IMR-90 (cell line): Measurements from ENCODE around the gene ABCG4. TPM values are rescaled to one million over a fixed set of nuclear protein-coding genes. Genes with fewer than 3 reads are reported as not detected.

Experiments
- ATAC-seq: fragments of 200-7000 bp; cut with Tn5 transposase; 2 replicates; pipeline ENCODE4 v1.9.1; 2020; ENCODE audit warnings: low read depth, mild to moderate bottlenecking, moderate library complexity
- BruUV-seq: library from RNA; stranded (reverse); fragments of 400-500 nt; replicated peaks from 2 replicates; lab custom pipeline; 2021; lab: Mats Ljungman, UMichigan
- CTCF ChIA-PET: fragments of 300-600 bp; formaldehyde crosslinking; extraction: SDS; loops from one replicate; lab custom pipeline; 2021; ENCODE audit warnings: antibody characterized with exemption; lab: Yijun Ruan, JAX
- POLR2A ChIA-PET: fragments of 300-600 bp; sonication (Branson Sonifier 250); formaldehyde crosslinking; loops from one replicate; lab custom pipeline; 2022; ENCODE audit warnings: antibody characterized with exemption; ENCODE audit not compliant: unreplicated experiment; lab: Charles Lee
- DNase-seq: peaks from one replicate; pipeline ENCODE4 v3.0.0; 2013
- H2AFZ ChIP-seq: replicated peaks from 2 replicates; pipeline ENCODE3; 2013; ENCODE audit warnings: low read length, mild to moderate bottlenecking; ENCODE audit not compliant: poor library complexity
- H2AK5ac ChIP-seq: 2 replicates; pipeline ENCODE4 v1.6.1; 2013; ENCODE audit warnings: low read depth, low read length, inconsistent platforms
- H2AK9ac ChIP-seq: replicated peaks from 2 replicates; pipeline ENCODE3; 2013; ENCODE audit warnings: mild to moderate bottlenecking, low read depth, low read length, moderate library complexity; ENCODE audit not compliant: poor library complexity
- H2BK120ac ChIP-seq: 2 replicates; pipeline ENCODE4 v1.6.1; 2013; ENCODE audit warnings: low read depth, low read length, inconsistent platforms
- H2BK15ac ChIP-seq: 3 replicates; pipeline ENCODE4 v1.6.1; 2013; ENCODE audit warnings: low read depth, low read length, inconsistent platforms
- H2BK20ac ChIP-seq: 2 replicates; pipeline ENCODE4 v1.6.1; 2013; ENCODE audit warnings: low read depth, mild to moderate bottlenecking, inconsistent platforms, low read length, moderate library complexity
- H2BK5ac ChIP-seq: 2 replicates; pipeline ENCODE4 v1.6.1; 2013; ENCODE audit warnings: mild to moderate bottlenecking, low read depth, low read length, inconsistent platforms; ENCODE audit not compliant: poor library complexity, severe bottlenecking
- H3K14ac ChIP-seq: replicated peaks from 2 replicates; pipeline ENCODE4 v1.6.1; 2013; ENCODE audit warnings: low read depth, low read length, inconsistent platforms
- H3K18ac ChIP-seq: 2 replicates; pipeline ENCODE4 v1.6.1; 2013; ENCODE audit warnings: low read depth, low read length, control low read depth
- H3K23ac ChIP-seq: 2 replicates; pipeline ENCODE4 v1.6.1; 2013; ENCODE audit warnings: low read depth, low read length, inconsistent platforms
- H3K27ac ChIP-seq: 2 replicates; pipeline ENCODE4 v1.5.1; 2013; ENCODE audit warnings: mild to moderate bottlenecking, control low read depth, low read length; ENCODE audit not compliant: insufficient read depth
- H3K27me3 ChIP-seq: 2 replicates; pipeline ENCODE4 v1.6.1; 2013; ENCODE audit warnings: low read length; ENCODE audit not compliant: control insufficient read depth, insufficient read depth
- H3K36me3 ChIP-seq: 2 replicates; pipeline ENCODE4 v1.6.1; 2013; ENCODE audit warnings: low read length, mixed read lengths; ENCODE audit not compliant: control insufficient read depth, insufficient read depth
- H3K4ac ChIP-seq: 2 replicates; pipeline ENCODE4 v1.6.1; 2013; ENCODE audit warnings: low read depth, low read length, inconsistent platforms
- H3K4me1 ChIP-seq: 2 replicates; pipeline ENCODE4 v1.6.1; 2013; ENCODE audit warnings: low read length, mixed read lengths; ENCODE audit not compliant: control insufficient read depth, insufficient read depth
- H3K4me2 ChIP-seq: 2 replicates; pipeline ENCODE4 v1.6.1; 2013; ENCODE audit warnings: low read depth, mild to moderate bottlenecking, control low read depth, low read length, moderate library complexity
- H3K4me3 ChIP-seq: 2 replicates; pipeline ENCODE4 v1.5.1; 2013; ENCODE audit warnings: low read depth, mild to moderate bottlenecking, control low read depth, low read length, moderate library complexity; ENCODE audit not compliant: insufficient read depth
- H3K56ac ChIP-seq: 2 replicates; pipeline ENCODE4 v1.6.1; 2013; ENCODE audit warnings: low read length, inconsistent platforms; ENCODE audit not compliant: insufficient read depth; ENCODE audit errors: extremely low read depth
- H3K79me1 ChIP-seq, 2 experiments: 2 replicates each; pipeline ENCODE4 v1.6.1; 2013; ENCODE audit warnings: low read length in 2 of 2, inconsistent platforms in 1 of 2, low read depth in 1 of 2
- H3K9ac ChIP-seq: 2 replicates; pipeline ENCODE4 v1.6.1; 2013; ENCODE audit warnings: low read depth, low read length, control low read depth
- H3K9me1 ChIP-seq: 2 replicates; pipeline ENCODE4 v1.6.1; 2013; ENCODE audit warnings: low read length, inconsistent platforms; ENCODE audit not compliant: insufficient read depth
- H3K9me3 ChIP-seq: 2 replicates; pipeline ENCODE4 v1.6.1; 2013; ENCODE audit warnings: low read length; ENCODE audit not compliant: control insufficient read depth, insufficient read depth
- H4K20me1 ChIP-seq: 2 replicates; pipeline ENCODE4 v1.6.1; 2013; ENCODE audit warnings: low read length, inconsistent platforms; ENCODE audit not compliant: insufficient read depth
- H4K5ac ChIP-seq: 2 replicates; pipeline ENCODE4 v1.6.1; 2013; ENCODE audit warnings: mild to moderate bottlenecking, low read depth, low read length, control low read depth
- H4K8ac ChIP-seq, 2 experiments: 2 replicates each; pipeline ENCODE4 v1.6.1; 2013; ENCODE audit warnings: low read depth in 2 of 2, low read length in 2 of 2, control low read depth in 1 of 2, inconsistent platforms in 1 of 2
- H4K91ac ChIP-seq: 2 replicates; pipeline ENCODE4 v1.6.1; 2013; ENCODE audit warnings: low read depth, low read length, inconsistent platforms; ENCODE audit not compliant: insufficient read depth
- CEBPB ChIP-seq: IDR thresholded peaks from 2 replicates; pipeline ENCODE4 v1.6.1; 2012; ENCODE audit warnings: low read depth, low read length, improper control_type of control experiment
- MAZ ChIP-seq: IDR thresholded peaks from 2 replicates; pipeline ENCODE4 v1.6.1; 2012; ENCODE audit warnings: low read depth, mild to moderate bottlenecking, low read length, improper control_type of control experiment, moderate library complexity, borderline replicate concordance
- RAD21 ChIP-seq: IDR thresholded peaks from 2 replicates; pipeline ENCODE4 v1.6.1; 2012; ENCODE audit warnings: low read length, improper control_type of control experiment
- RCOR1 ChIP-seq: IDR thresholded peaks from 2 replicates; pipeline ENCODE4 v1.6.1; 2012; ENCODE audit warnings: mild to moderate bottlenecking, low read length, improper control_type of control experiment; ENCODE audit not compliant: insufficient replicate concordance
- SMC3 ChIP-seq: fragments of 150-350 bp; IDR thresholded peaks from 2 replicates; pipeline ENCODE4 v1.6.1; 2016; ENCODE audit warnings: low read depth, mild to moderate bottlenecking, antibody characterized with exemption, low read length, moderate library complexity
- USF2 ChIP-seq: fragments of 150-350 bp; IDR thresholded peaks from 2 replicates; pipeline ENCODE4 v1.6.1; 2017; ENCODE audit warnings: mild to moderate bottlenecking, antibody characterized with exemption, low read length, low read depth
- WGBS, 2 experiments: methylation state at CpG; one replicate each; pipeline versions ENCODE4 v1.1.5 to v1.1.7; 2013; ENCODE audit warnings: missing lambda C conversion rate in 2 of 2; ENCODE audit not compliant: insufficient read length in 1 of 2; ENCODE audit errors: extremely low coverage in 2 of 2; 5-methylcytosine and 5-hydroxymethylcytosine counted together
- dilution Hi-C: fragments of 300-500 bp; cut with HindIII; formaldehyde crosslinking; loops from one replicate; pipeline ENCODE4 v1.14.3; 2018; ENCODE audit warnings: low sequenced_read_pairs; ENCODE audit not compliant: unreplicated experiment
- in situ Hi-C: fragments of 300-500 bp; cut with MboI; formaldehyde crosslinking; loops from 3 replicates; pipeline ENCODE4 v1.14.3; 2019; ENCODE audit warnings: low sequenced_read_pairs, inconsistent platforms, mixed read lengths
- intact Hi-C: fragments of 100-400 bp; cut with micrococcal nuclease; formaldehyde crosslinking; loops from 2 replicates; pipeline ENCODE4 v1.10.0; 2022
- polyA plus RNA-seq, 3 experiments: library from polyadenylated mRNA; depleted of rRNA; stranded (reverse); fragments of >200 nt; gene quantifications; 2 replicates each; pipeline ENCODE4 v1.2.3, GENCODE V29; 2012; ENCODE audit warnings: low replicate concordance in 1 of 3
- total RNA-seq: library from RNA; depleted of rRNA; stranded (reverse); fragments of >200 nt; gene quantifications from 2 replicates; pipeline ENCODE4 v1.2.3, GENCODE V29; 2012
- TF ChIP-seq, protein P1 (sequence below): conservative IDR thresholded peaks from 2 replicates; pipeline ENCODE4 v1.5.1; 2012; ENCODE audit warnings: mild to moderate bottlenecking, low read depth, low read length, improper control_type of control experiment

ABCG4 gene
- total and polyA plus RNA-seq, 2 of the 4 experiments (the other 2 are of a cell fraction), result under 0.01 to 0.26 TPM

DNA sequence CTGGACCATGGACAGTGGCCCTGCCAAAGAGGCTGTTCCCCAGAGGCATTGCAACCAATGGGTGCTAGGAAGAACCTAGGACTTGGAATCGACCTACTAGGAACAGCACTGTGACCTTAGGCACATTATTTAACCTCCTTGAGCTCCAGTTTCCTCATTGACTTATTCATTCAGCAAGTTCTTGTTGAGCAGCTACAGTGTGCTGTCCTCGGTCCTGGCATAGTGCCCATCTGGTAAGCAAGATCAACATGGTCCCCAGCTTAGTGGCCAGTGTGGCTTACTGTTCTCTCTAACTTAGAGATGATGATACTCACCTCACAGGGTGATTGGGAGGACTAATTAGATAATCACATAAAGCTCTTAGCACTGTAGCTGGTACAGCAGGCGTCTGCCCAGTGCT is 8.2 kb downstream of the ABCG4 start:
- no TSS peak for BruUV-seq
- Histone ChIP-seq H3K4me3 (no peak overlapping the region), H3K4me2 (no peak overlapping the region), H2BK5ac (no peak overlapping the region), H3K79me1 (no peaks in the 10 kb centered on the region), H4K91ac (no peak overlapping the region), H3K4me1 (no peaks in the 10 kb centered on the region), H3K27ac (no peak overlapping the region), H3K14ac (no peak overlapping the region), H2BK20ac (no peak overlapping the region), H2AK5ac (no peak overlapping the region), H3K4ac (no peak overlapping the region), H3K36me3 (no peaks in the 10 kb centered on the region), H2AFZ (no peak overlapping the region), H4K20me1 (no peaks in the 10 kb centered on the region), H2BK15ac (no peak overlapping the region), H3K23ac (no peak overlapping the region), H2AK9ac (no peak overlapping the region), H4K8ac (no peak overlapping the region), H3K9me1 (no peaks in the 10 kb centered on the region), H3K9me3 (no peaks in the 10 kb centered on the region), H3K56ac (no peak overlapping the region), H4K5ac (no peak overlapping the region), H3K18ac (no peak overlapping the region), H3K27me3 (peaks cover 40% of the 10 kb centered on the region), H3K9ac (no peak overlapping the region), H2BK120ac (no peak overlapping the region)
- ChIA-PET POLR2A (no interaction called here), CTCF (no interaction called here)
- ATAC-seq, result no peak
- in situ Hi-C loops (no loop called here), intact Hi-C loops (no loop called here), dilution Hi-C loops (no loop called here)
- TF ChIP-seq MAZ (no peak), USF2 (no peak), CEBPB (no peak), RCOR1 (no peak), RAD21 (no peak), SMC3 (no peak)
- TF ChIP-seq, protein P1, sequence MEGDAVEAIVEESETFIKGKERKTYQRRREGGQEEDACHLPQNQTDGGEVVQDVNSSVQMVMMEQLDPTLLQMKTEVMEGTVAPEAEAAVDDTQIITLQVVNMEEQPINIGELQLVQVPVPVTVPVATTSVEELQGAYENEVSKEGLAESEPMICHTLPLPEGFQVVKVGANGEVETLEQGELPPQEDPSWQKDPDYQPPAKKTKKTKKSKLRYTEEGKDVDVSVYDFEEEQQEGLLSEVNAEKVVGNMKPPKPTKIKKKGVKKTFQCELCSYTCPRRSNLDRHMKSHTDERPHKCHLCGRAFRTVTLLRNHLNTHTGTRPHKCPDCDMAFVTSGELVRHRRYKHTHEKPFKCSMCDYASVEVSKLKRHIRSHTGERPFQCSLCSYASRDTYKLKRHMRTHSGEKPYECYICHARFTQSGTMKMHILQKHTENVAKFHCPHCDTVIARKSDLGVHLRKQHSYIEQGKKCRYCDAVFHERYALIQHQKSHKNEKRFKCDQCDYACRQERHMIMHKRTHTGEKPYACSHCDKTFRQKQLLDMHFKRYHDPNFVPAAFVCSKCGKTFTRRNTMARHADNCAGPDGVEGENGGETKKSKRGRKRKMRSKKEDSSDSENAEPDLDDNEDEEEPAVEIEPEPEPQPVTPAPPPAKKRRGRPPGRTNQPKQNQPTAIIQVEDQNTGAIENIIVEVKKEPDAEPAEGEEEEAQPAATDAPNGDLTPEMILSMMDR, result no peak
- DNase-seq, result no peak
- WGBS, 2 experiments, result no CpG with 5 or more reads among the region's 3 CpGs
